Activated T-cell treated with anti-CD3 and anti-CD28 coated beads, Interleukin-2, amount 50 U/mL, for 48 hours (primary cell): ENCODE results near the gene JAZF1.

Source experiments
- DNase-seq, 2 experiments: peaks; one replicate each; pipeline ENCODE4 v3.0.0-alpha.2; 2020

JAZF1 gene

GRCh38 chr7:27958933-27959548, 221.6 kb downstream of the JAZF1 start:
- DNase-seq = no peak

GRCh38 chr7:27955596-27955995, 225.0 kb downstream of the JAZF1 start:
- DNase-seq = no peak

- DNase-seq = no peak
These were observed 225.6 kb downstream of the JAZF1 start for GRCh38 chr7:27955011-27955410.

- DNase-seq = no peak
These were observed 226.8 kb downstream of the JAZF1 start for GRCh38 chr7:27953777-27954176.

GRCh38 chr7:27953361-27953760, 227.2 kb downstream of the JAZF1 start:
- no peak for DNase-seq

GRCh38 chr7:27952456-27953285, 227.9 kb downstream of the JAZF1 start:
- no peak for DNase-seq

- no peak for DNase-seq
These were observed 230.5 kb downstream of the JAZF1 start for GRCh38 chr7:27950123-27950522.

- DNase-seq = no peak
These were observed 231.7 kb downstream of the JAZF1 start for GRCh38 chr7:27948861-27949260.

GRCh38 chr7:27947586-27948278, 232.9 kb downstream of the JAZF1 start:
- DNase-seq = no peak

GRCh38 chr7:27946351-27946750, 234.2 kb downstream of the JAZF1 start:
- DNase-seq = no peak

- DNase-seq = no peak
These were observed 235.4 kb downstream of the JAZF1 start for GRCh38 chr7:27945058-27945795.

GRCh38 chr7:27944643-27945042, 236.0 kb downstream of the JAZF1 start:
- DNase-seq = no peak

- no peak for DNase-seq
These were observed 237.4 kb downstream of the JAZF1 start for GRCh38 chr7:27943241-27943640.

- DNase-seq = no peak
These were observed 237.9 kb downstream of the JAZF1 start for GRCh38 chr7:27942711-27943110.

- DNase-seq = no peak
These were observed 239.1 kb downstream of the JAZF1 start for GRCh38 chr7:27941522-27941921.

GRCh38 chr7:27940341-27940740, 240.3 kb downstream of the JAZF1 start:
- no peak for DNase-seq

- no peak for DNase-seq
These were observed 240.7 kb downstream of the JAZF1 start for GRCh38 chr7:27939893-27940292.

GRCh38 chr7:27936768-27937102, 243.9 kb downstream of the JAZF1 start:
- DNase-seq = no peak

- no peak for DNase-seq
These were observed 244.4 kb downstream of the JAZF1 start for GRCh38 chr7:27936047-27936767.

- DNase-seq = no peak
These were observed 246.7 kb downstream of the JAZF1 start for GRCh38 chr7:27933671-27934565.

- no peak for DNase-seq
These were observed 249.6 kb downstream of the JAZF1 start for GRCh38 chr7:27930910-27931476.
